Natural killer cell (primary cell): ENCODE measurements around the gene MAK. TPM values are rescaled to one million over a fixed set of nuclear protein-coding genes. Genes with fewer than 3 reads are reported as not detected.
A peak's percentile ranks its signal among the peaks of the same experiment; 100 is the strongest.

Experiments used
- ATAC-seq, 3 donors: fragments of 150-1000 bp in 2 of 3; fragments of 200-7000 bp in 1 of 3; cut with Tn5 transposase; 1 replicate in 1 of 3; 2 replicates in 2 of 3; pipeline ENCODE4 v1.10.0; 2021; ENCODE audit warnings: mild to moderate bottlenecking in 2 of 3, moderate library complexity in 2 of 3
- DNase-seq, 2 donors: peaks; one replicate each; pipeline versions ENCODE4 v3.0.0 to v3.0.0-alpha.2; 2013 to 2021; ENCODE audit warnings: mixed read lengths in 1 of 2
- H3K27ac ChIP-seq: one replicate; pipeline ENCODE4 v1.5.1; 2013; ENCODE audit warnings: mild to moderate bottlenecking, low read length
- H3K27me3 ChIP-seq: one replicate; pipeline ENCODE4 v1.6.1; 2013; ENCODE audit warnings: low read length; ENCODE audit not compliant: control insufficient read depth, insufficient read depth
- H3K36me3 ChIP-seq: one replicate; pipeline ENCODE4 v1.6.1; 2013; ENCODE audit warnings: low read length; ENCODE audit not compliant: control insufficient read depth, insufficient read depth
- H3K4me1 ChIP-seq: one replicate; pipeline ENCODE4 v1.6.1; 2013; ENCODE audit warnings: low read length; ENCODE audit not compliant: control insufficient read depth, insufficient read depth
- H3K4me3 ChIP-seq: one replicate; pipeline ENCODE4 v1.5.1; 2013; ENCODE audit warnings: low read length
- H3K9me3 ChIP-seq: one replicate; pipeline ENCODE4 v1.6.1; 2013; ENCODE audit warnings: low read length; ENCODE audit not compliant: control insufficient read depth, insufficient read depth
- H3K27ac Mint-ChIP-seq, 2 donors: one replicate each; pipeline ENCODE4 v1.8.0; 2022; ENCODE audit warnings: mild to moderate bottlenecking in 2 of 2, mixed read lengths in 2 of 2, moderate library complexity in 1 of 2
- H3K27me3 Mint-ChIP-seq, 2 donors: one replicate each; pipeline ENCODE4 v1.8.0; 2022; ENCODE audit warnings: low read depth in 2 of 2, mixed read lengths in 2 of 2
- H3K36me3 Mint-ChIP-seq: one replicate; pipeline ENCODE4 v1.8.0; 2022; ENCODE audit warnings: mixed read lengths
- H3K4me1 Mint-ChIP-seq, 2 donors: one replicate each; pipeline ENCODE4 v1.8.0; 2022; ENCODE audit warnings: mixed read lengths in 2 of 2
- H3K4me3 Mint-ChIP-seq: one replicate; pipeline ENCODE4 v1.8.0; 2022; ENCODE audit warnings: mild to moderate bottlenecking, moderate library complexity, mixed read lengths
- H3K9me3 Mint-ChIP-seq, 2 donors: one replicate each; pipeline ENCODE4 v1.8.0; 2022; ENCODE audit warnings: mixed read lengths in 2 of 2
- CTCF ChIP-seq: fragments of 200-600 bp; IDR thresholded peaks from one replicate; pipeline ENCODE4 v1.8.0; 2022; ENCODE audit warnings: antibody characterized with exemption
- WGBS: methylation state at CpG from one replicate; pipeline ENCODE4 v1.1.7; 2013; ENCODE audit warnings: missing lambda C conversion rate; ENCODE audit not compliant: insufficient coverage; 5-methylcytosine and 5-hydroxymethylcytosine counted together
- intact Hi-C: fragments of 100-400 bp; cut with micrococcal nuclease; formaldehyde crosslinking; loops from one replicate; pipeline ENCODE4 v1.14.2; 2022
- total RNA-seq, 4 donors: library from RNA; stranded (reverse); fragments of 120-200 nt in 1 of 4; gene quantifications; one replicate each; pipeline versions ENCODE4 v1.2.3 to v1.2.4, GENCODE V29; 2013 to 2022

Gene MAK
- total RNA-seq, 3 donors from 2014 or later (not counting 1 experiment from before 2014, with no cell fraction given) = 0.41 to 0.66 (median 0.65) TPM

GRCh38 chr6:10801224-10801848 lies 37.0 kb downstream of the MAK start:
- intact Hi-C loops = loop anchor here (1.0 to 10.0 kb wide), 3 partner anchors 291 to 1827 kb away; no protein-coding TSS in a partner anchor
- TF ChIP-seq CTCF = peak; percentile 98
- H3K4me1 Mint-ChIP-seq = no peaks in the 10 kb centered on the region

GRCh38 chr6:10800810-10801209 lies 37.5 kb downstream of the MAK start:
- Histone ChIP-seq H3K27ac (no peak overlapping the region), H3K36me3 (no peaks in the 10 kb centered on the region), H3K4me3 (no peak overlapping the region), H3K9me3 (no peaks in the 10 kb centered on the region), H3K4me1 (no peaks in the 10 kb centered on the region), H3K27me3 (no peaks in the 10 kb centered on the region)
- no peaks in the 10 kb centered on the region for H3K9me3 Mint-ChIP-seq
- intact Hi-C loops = loop anchor here (1.0 to 10.0 kb wide), 3 partner anchors 291 to 1826 kb away; no protein-coding TSS in a partner anchor
- H3K27me3 Mint-ChIP-seq = no peaks in the 10 kb centered on the region
- H3K4me3 Mint-ChIP-seq = no peak overlapping the region
- WGBS = 83% methylated on average over 3 of the region's 3 CpGs
- H3K27ac Mint-ChIP-seq = no peak overlapping the region
- no peaks in the 10 kb centered on the region for H3K36me3 Mint-ChIP-seq
- no peak for TF ChIP-seq CTCF
- DNase-seq (no peak), ATAC-seq (no peak)
- no peaks in the 10 kb centered on the region for H3K4me1 Mint-ChIP-seq

More at GRCh38 chr6:10801224-10801848, 37.0 kb downstream of the MAK start:
- no peaks in the 10 kb centered on the region for H3K27me3 ChIP-seq
- Mint-ChIP-seq H3K36me3 (no peaks in the 10 kb centered on the region), H3K9me3 (no peaks in the 10 kb centered on the region), H3K27ac (no peak overlapping the region), H3K27me3 (no peaks in the 10 kb centered on the region), H3K4me3 (no peak overlapping the region)
- H3K4me3 ChIP-seq = no peak overlapping the region
- DNase-seq = peak; percentile 45 to 78
- H3K27ac ChIP-seq = no peak overlapping the region
- no peaks in the 10 kb centered on the region for H3K36me3 ChIP-seq
- H3K4me1 ChIP-seq = no peaks in the 10 kb centered on the region
- WGBS = 38% methylated on average over 2 of the region's 2 CpGs
- no peaks in the 10 kb centered on the region for H3K9me3 ChIP-seq
- ATAC-seq = peak; percentile 87 to 94 (median 88)

GRCh38 chr6:10794239-10794638 lies 44.1 kb downstream of the MAK start:
- Mint-ChIP-seq H3K4me3 (no peak overlapping the region), H3K27me3 (no peaks in the 10 kb centered on the region), H3K27ac (no peak overlapping the region), H3K36me3 (no peaks in the 10 kb centered on the region), H3K9me3 (no peaks in the 10 kb centered on the region), H3K4me1 (peaks cover 11 to 12% of the 10 kb centered on the region in 2 donors)
- Histone ChIP-seq H3K27me3 (no peaks in the 10 kb centered on the region), H3K9me3 (no peaks in the 10 kb centered on the region), H3K4me1 (no peaks in the 10 kb centered on the region), H3K4me3 (no peak overlapping the region), H3K36me3 (no peaks in the 10 kb centered on the region), H3K27ac (no peak overlapping the region)
- intact Hi-C loops = no loop called here
- WGBS = no CpG with 5 or more reads among the region's 3 CpGs
- ATAC-seq = no peak
- TF ChIP-seq CTCF = no peak
- no peak for DNase-seq

GRCh38 chr6:10793695-10794094 lies 44.6 kb downstream of the MAK start:
- 91% methylated on average over 6 of the region's 6 CpGs for WGBS
- no peak overlapping the region for H3K27ac Mint-ChIP-seq
- intact Hi-C loops = no loop called here

More at GRCh38 chr6:10793695-10794094, 44.6 kb downstream of the MAK start:
- no peaks in the 10 kb centered on the region for H3K36me3 Mint-ChIP-seq
- Histone ChIP-seq H3K36me3 (no peaks in the 10 kb centered on the region), H3K27me3 (no peaks in the 10 kb centered on the region), H3K4me1 (no peaks in the 10 kb centered on the region), H3K4me3 (no peak overlapping the region), H3K27ac (no peak overlapping the region), H3K9me3 (no peaks in the 10 kb centered on the region)
- no peak for TF ChIP-seq CTCF
- H3K27me3 Mint-ChIP-seq = no peaks in the 10 kb centered on the region
- H3K4me1 Mint-ChIP-seq = peaks cover 11 to 12% of the 10 kb centered on the region in 2 donors
- DNase-seq (no peak), ATAC-seq (no peak)
- H3K4me3 Mint-ChIP-seq = no peak overlapping the region
- no peaks in the 10 kb centered on the region for H3K9me3 Mint-ChIP-seq
